ENCODE data around the gene IGSF6. TPM values are rescaled to one million over a fixed set of nuclear protein-coding genes. Genes with fewer than 3 reads are reported as not detected.

The IGSF6 gene
- polyA plus RNA-seq, 2 of the 4 experiments (the other 2 are of a cell fraction), result not detected

DNA sequence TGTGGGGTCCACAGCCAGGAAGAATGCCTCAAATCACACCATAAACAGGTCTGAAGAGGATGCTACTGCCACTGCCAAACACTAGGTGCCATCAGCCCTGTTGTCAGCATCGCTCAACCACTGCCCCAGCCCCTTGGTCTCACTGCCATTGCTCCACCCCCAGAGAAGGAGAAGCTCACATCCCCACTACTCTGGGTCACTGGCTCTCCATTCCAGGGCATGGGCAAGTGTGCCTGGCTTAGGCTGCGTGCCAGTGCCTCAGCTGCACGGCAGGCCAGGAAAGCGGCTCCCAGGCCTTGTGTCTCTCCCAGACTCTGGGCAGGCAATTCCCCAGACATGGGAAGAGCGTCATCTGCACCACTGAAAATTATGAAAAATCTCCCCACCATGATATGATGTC is 1.2 kb upstream of the IGSF6 start (continued):
- TF ChIP-seq, protein P1, sequence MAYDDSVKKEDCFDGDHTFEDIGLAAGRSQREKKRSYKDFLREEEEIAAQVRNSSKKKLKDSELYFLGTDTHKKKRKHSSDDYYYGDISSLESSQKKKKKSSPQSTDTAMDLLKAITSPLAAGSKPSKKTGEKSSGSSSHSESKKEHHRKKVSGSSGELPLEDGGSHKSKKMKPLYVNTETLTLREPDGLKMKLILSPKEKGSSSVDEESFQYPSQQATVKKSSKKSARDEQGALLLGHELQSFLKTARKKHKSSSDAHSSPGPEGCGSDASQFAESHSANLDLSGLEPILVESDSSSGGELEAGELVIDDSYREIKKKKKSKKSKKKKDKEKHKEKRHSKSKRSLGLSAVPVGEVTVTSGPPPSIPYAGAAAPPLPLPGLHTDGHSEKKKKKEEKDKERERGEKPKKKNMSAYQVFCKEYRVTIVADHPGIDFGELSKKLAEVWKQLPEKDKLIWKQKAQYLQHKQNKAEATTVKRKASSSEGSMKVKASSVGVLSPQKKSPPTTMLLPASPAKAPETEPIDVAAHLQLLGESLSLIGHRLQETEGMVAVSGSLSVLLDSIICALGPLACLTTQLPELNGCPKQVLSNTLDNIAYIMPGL (CRISPR knock-in tag; IDR thresholded peaks at IDR 0.05; ENCODE audit: borderline replicate concordance), result no peak
- TF ChIP-seq POLR2A (IDR thresholded peaks at IDR 0.05; ENCODE audit: low read length) (no peak), HOXB13 (CRISPR knock-in tag; IDR thresholded peaks at IDR 0.05; ENCODE audit: low read depth) (no peak), TFCP2L1 (CRISPR knock-in tag; IDR thresholded peaks at IDR 0.05) (no peak), RNF2 (IDR thresholded peaks at IDR 0.05; ENCODE audit: borderline replicate concordance, low read depth) (no peak), JUN (IDR thresholded peaks at IDR 0.05) (no peak), BHLHE40 (IDR thresholded peaks at IDR 0.05; ENCODE audit: low read depth, low read length) (no peak), MYC (IDR thresholded peaks at IDR 0.05; ENCODE audit: borderline replicate concordance, low read length) (no peak)
- TF ChIP-seq, protein P2, sequence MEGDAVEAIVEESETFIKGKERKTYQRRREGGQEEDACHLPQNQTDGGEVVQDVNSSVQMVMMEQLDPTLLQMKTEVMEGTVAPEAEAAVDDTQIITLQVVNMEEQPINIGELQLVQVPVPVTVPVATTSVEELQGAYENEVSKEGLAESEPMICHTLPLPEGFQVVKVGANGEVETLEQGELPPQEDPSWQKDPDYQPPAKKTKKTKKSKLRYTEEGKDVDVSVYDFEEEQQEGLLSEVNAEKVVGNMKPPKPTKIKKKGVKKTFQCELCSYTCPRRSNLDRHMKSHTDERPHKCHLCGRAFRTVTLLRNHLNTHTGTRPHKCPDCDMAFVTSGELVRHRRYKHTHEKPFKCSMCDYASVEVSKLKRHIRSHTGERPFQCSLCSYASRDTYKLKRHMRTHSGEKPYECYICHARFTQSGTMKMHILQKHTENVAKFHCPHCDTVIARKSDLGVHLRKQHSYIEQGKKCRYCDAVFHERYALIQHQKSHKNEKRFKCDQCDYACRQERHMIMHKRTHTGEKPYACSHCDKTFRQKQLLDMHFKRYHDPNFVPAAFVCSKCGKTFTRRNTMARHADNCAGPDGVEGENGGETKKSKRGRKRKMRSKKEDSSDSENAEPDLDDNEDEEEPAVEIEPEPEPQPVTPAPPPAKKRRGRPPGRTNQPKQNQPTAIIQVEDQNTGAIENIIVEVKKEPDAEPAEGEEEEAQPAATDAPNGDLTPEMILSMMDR (IDR thresholded peaks at IDR 0.05), result no peak

DNA sequence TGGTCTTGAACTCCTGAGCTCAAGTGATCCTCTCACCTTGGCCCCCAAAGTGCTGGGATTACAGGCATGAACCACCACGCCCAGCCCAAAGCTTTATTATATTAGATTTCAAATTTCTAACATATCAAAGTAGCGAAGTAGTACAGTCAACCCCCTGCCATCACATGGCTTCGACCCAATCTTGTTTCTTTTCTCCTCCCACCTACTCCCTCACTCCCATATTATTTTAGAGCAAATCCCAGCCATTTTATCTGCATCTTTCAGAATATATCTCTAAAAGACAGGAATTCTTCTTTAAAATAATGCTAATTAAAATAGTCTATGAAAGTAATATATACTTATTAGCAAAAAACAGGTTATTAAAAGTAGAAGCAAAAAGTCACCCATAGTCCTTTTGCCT is 893 bp downstream of the IGSF6 start:
- 87% methylated on average over 3 of the region's 3 CpGs for WGBS (ENCODE audit: missing lambda C conversion rate)
- DNase-seq (ENCODE audit: low read depth in 1 of 2, low spot score in 1 of 2), result no peak
- CTCF ChIA-PET, result interaction anchor here (0.9 to 1.2 kb wide), 2 partner anchors 57 to 151 kb away, joined by 3 to 6 read pairs; no protein-coding TSS in a partner anchor

DNA sequence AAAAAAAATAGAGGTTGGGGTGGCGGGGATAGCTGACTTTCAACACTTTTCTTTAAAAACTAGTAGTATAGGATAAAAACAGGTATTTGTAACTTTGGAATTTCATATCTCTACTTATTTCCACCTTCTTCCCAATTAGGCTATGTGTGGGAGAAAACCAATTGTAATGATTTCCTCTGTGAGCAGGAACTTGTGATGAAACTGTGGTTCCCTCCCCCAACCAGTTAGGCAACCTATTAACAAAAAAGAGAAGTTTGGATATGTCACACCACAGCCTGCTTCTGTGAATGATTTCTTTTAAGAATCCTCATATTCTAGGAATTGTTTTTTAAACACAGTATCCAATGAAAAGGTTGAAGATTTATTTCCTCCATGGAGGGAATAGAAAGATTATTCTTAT is 1.9 kb downstream of the IGSF6 start:
- POLR2A ChIA-PET, result no interaction called here
- Histone ChIP-seq H3K27ac (no peak overlapping the region), H3K4me1 (no peaks in the 10 kb centered on the region), H3K9me3 (no peaks in the 10 kb centered on the region), H3K4me2 (no peak overlapping the region), H3K4me3 (no peak overlapping the region)
- FAIRE-seq, result no peak
- no peak for DNase-seq (ENCODE audit: low read depth in 1 of 2, low spot score in 1 of 2)
- TF ChIP-seq NPAS2 (CRISPR knock-in tag; IDR thresholded peaks at IDR 0.05; ENCODE audit: borderline replicate concordance) (no peak), SMC3 (IDR thresholded peaks at IDR 0.05) (no peak), FOXS1 (CRISPR knock-in tag; IDR thresholded peaks at IDR 0.05) (no peak), HOXB5 (CRISPR knock-in tag; IDR thresholded peaks at IDR 0.05) (no peak), RFX5 (IDR thresholded peaks at IDR 0.05) (no peak), GATA3 (IDR thresholded peaks at IDR 0.05; ENCODE audit: borderline replicate concordance) (no peak), ZC3H11A (IDR thresholded peaks at IDR 0.05) (no peak), ESRRA (IDR thresholded peaks at IDR 0.05; ENCODE audit: borderline replicate concordance, low read length) (no peak)
- TF ChIP-seq, protein P3, sequence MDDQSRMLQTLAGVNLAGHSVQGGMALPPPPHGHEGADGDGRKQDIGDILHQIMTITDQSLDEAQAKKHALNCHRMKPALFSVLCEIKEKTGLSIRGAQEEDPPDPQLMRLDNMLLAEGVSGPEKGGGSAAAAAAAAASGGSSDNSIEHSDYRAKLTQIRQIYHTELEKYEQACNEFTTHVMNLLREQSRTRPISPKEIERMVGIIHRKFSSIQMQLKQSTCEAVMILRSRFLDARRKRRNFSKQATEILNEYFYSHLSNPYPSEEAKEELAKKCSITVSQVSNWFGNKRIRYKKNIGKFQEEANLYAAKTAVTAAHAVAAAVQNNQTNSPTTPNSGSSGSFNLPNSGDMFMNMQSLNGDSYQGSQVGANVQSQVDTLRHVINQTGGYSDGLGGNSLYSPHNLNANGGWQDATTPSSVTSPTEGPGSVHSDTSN (IDR thresholded peaks at IDR 0.05), result no peak
- TF ChIP-seq, protein P4, sequence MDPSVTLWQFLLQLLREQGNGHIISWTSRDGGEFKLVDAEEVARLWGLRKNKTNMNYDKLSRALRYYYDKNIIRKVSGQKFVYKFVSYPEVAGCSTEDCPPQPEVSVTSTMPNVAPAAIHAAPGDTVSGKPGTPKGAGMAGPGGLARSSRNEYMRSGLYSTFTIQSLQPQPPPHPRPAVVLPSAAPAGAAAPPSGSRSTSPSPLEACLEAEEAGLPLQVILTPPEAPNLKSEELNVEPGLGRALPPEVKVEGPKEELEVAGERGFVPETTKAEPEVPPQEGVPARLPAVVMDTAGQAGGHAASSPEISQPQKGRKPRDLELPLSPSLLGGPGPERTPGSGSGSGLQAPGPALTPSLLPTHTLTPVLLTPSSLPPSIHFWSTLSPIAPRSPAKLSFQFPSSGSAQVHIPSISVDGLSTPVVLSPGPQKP (IDR thresholded peaks at IDR 0.05; ENCODE audit: low read depth, low read length), result no peak
- TF ChIP-seq, protein P2 (IDR thresholded peaks at IDR 0.05), result no peak
- no peak for ATAC-seq
- WGBS (ENCODE audit: missing lambda C conversion rate), result 96% methylated on average over 1 of the region's 1 CpG
- CTCF ChIA-PET, result interaction anchor here (1.2 to 8.7 kb wide), 2 partner anchors 8 to 152 kb away, joined by 3 to 57 read pairs; no protein-coding TSS in a partner anchor

More for the DNA sequence above, 893 bp downstream of the IGSF6 start:
- no peaks in the 10 kb centered on the region for H3K4me1 ChIP-seq
- TF ChIP-seq, protein P2 (IDR thresholded peaks at IDR 0.05), result no peak
- TF ChIP-seq, protein P5, sequence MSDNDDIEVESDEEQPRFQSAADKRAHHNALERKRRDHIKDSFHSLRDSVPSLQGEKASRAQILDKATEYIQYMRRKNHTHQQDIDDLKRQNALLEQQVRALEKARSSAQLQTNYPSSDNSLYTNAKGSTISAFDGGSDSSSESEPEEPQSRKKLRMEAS (IDR thresholded peaks at IDR 0.05), result no peak
- TF ChIP-seq, protein P6, sequence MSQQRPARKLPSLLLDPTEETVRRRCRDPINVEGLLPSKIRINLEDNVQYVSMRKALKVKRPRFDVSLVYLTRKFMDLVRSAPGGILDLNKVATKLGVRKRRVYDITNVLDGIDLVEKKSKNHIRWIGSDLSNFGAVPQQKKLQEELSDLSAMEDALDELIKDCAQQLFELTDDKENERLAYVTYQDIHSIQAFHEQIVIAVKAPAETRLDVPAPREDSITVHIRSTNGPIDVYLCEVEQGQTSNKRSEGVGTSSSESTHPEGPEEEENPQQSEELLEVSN (IDR thresholded peaks at IDR 0.05; ENCODE audit: borderline replicate concordance, low read depth), result no peak
- no peak for TF ChIP-seq HEYL (CRISPR knock-in tag; IDR thresholded peaks at IDR 0.05)
- TF ChIP-seq ZFP36 (IDR thresholded peaks at IDR 0.05; ENCODE audit: borderline replicate concordance, partially characterized antibody), result no peak
- H3K4me2 ChIP-seq, result no peak overlapping the region
- H3K27ac ChIP-seq, result no peak overlapping the region
- no peaks in the 10 kb centered on the region for H3K9me3 ChIP-seq
- no peak for FAIRE-seq
- no peak overlapping the region for H3K4me3 ChIP-seq
- no peak for ATAC-seq
- POLR2A ChIA-PET, result no interaction called here
